A549 treated with AZD9567 at 1 μM for 4 hours (cell line): ENCODE results near the gene POF1B. TPM values are rescaled to one million over a fixed set of nuclear protein-coding genes. Genes with fewer than 3 reads are reported as not detected.

Source experiments
- total RNA-seq: library from RNA; stranded (reverse); fragments of 200-300 nt; extraction: Qiagen RNA extraction; gene quantifications from 5 replicates; pipeline ENCODE4 v1.2.3, GENCODE V29; 2022; ENCODE audit not compliant: insufficient read depth

The POF1B gene, protein sequence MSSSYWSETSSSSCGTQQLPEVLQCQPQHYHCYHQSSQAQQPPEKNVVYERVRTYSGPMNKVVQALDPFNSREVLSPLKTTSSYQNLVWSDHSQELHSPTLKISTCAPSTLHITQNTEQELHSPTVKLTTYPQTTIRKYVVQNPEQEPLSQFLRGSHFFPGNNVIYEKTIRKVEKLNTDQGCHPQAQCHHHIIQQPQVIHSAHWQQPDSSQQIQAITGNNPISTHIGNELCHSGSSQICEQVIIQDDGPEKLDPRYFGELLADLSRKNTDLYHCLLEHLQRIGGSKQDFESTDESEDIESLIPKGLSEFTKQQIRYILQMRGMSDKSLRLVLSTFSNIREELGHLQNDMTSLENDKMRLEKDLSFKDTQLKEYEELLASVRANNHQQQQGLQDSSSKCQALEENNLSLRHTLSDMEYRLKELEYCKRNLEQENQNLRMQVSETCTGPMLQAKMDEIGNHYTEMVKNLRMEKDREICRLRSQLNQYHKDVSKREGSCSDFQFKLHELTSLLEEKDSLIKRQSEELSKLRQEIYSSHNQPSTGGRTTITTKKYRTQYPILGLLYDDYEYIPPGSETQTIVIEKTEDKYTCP
- total RNA-seq: 1.7 to 2.9 TPM (median 2.3 TPM) in 5 replicates

GRCh38 chrX:85379174-85379907, at the start of gene POF1B:
POF1B (minus strand) TSS chrX:85379665; CDS start chrX:85379454, 211 bp downstream.

GRCh38 chrX:85243761-85244449, 135.6 kb downstream of the POF1B start, which contains the start of the genes SATL1 and ZNF711:
SATL1 (minus strand) TSS chrX:85243779; CDS start chrX:85108968, 134,811 bp downstream.
ZNF711 (plus strand) TSS chrX:85243991; CDS start chrX:85247573, 3,582 bp downstream.

Other genes with a start within 250 kb of the POF1B start
- gene SATL1, start 135.9 kb downstream of the POF1B start, total RNA-seq: 0.02 to 0.03 TPM in 2 of 5 replicates, not detected in the others
- gene ZNF711, start 135.7 kb downstream of the POF1B start, total RNA-seq: 0.66 to 0.90 TPM (median 0.76 TPM) in 5 replicates